ENCODE measurements around the gene ARNT2.

- TF ChIP-seq POLR2A (IDR thresholded peaks at IDR 0.05), result no peak
- no peak for TF ChIP-seq CTCF (IDR thresholded peaks at IDR 0.05)
- no peak for TF ChIP-seq POLR2AphosphoS5 (IDR thresholded peaks at IDR 0.05)
- TF ChIP-seq EP300 (IDR thresholded peaks at IDR 0.05), result no peak
These were observed 215.5 kb downstream of the ARNT2 start for GRCh38 chr15:80619680-80620079.
